ENCODE results near the gene A1CF. TPM values are rescaled to one million over a fixed set of nuclear protein-coding genes. Genes with fewer than 3 reads are reported as not detected.
"Not testable (repeated sequence)": the region's sequence is repeated elsewhere in the genome, so short reads cannot be mapped to it uniquely, and the experiment has no call there.

The A1CF gene
- polyA plus RNA-seq, 1 donor = 39.6 TPM

DNA sequence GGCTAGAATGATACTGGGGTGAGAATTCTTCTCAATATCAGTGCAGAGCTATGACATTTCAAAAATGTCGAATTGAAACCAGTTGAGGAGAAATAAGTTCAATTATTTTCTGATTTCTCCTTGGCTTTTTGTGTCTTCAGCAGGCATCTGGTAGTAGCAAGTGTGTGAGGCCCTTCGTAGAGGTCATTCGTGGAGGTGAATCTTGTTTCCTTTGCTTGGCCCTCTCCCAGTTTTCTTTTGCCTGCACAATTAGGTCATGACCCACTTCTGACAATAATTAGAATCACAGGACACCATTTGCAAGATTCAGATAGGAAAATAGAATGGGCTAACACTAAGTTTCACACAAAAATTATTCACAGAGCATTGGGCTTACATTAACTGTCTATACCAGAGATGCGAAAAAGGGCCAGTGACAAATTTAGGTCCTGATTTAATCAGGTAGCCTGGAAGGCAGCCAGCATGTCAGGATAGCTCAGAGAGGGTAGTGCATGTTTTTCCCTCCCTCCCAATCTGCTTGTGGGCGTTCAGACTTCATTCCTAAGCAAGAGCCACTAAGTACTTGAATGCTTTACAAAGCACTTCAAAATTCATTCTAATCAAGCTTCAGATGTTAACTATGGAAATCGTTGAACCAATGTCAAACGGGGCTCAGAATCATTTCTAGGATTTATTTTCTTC lies 24.0 kb upstream of the A1CF start:
- Histone ChIP-seq H3K4me1 (ENCODE audit: control insufficient read depth, insufficient read depth, low read length) (no peaks in the 10 kb centered on the region), H3K9me3 (ENCODE audit: control insufficient read depth, low read depth, low read length) (no peaks in the 10 kb centered on the region), H3K36me3 (ENCODE audit: control insufficient read depth, insufficient read depth, low read length) (no peaks in the 10 kb centered on the region), H3K27me3 (ENCODE audit: control insufficient read depth, insufficient read depth, low read length) (no peaks in the 10 kb centered on the region), H3K27ac (ENCODE audit: low read length) (no peak overlapping the region), H3K4me3 (ENCODE audit: low read length) (no peak overlapping the region)
- no peak for DNase-seq
- WGBS (ENCODE audit: insufficient coverage, low lambda C conversion rate) = 100% methylated on average over 4 of the region's 7 CpGs

- no peak for DNase-seq
- no peak overlapping the region for H3K27ac ChIP-seq (ENCODE audit: low read length)
- 100% methylated on average over 2 of the region's 4 CpGs for WGBS (ENCODE audit: insufficient coverage, low lambda C conversion rate)
- H3K27me3 ChIP-seq (ENCODE audit: control insufficient read depth, insufficient read depth, low read length) = no peaks in the 10 kb centered on the region
- no peak overlapping the region for H3K4me3 ChIP-seq (ENCODE audit: low read length)
- no peaks in the 10 kb centered on the region for H3K4me1 ChIP-seq (ENCODE audit: control insufficient read depth, insufficient read depth, low read length)
- no peaks in the 10 kb centered on the region for H3K9me3 ChIP-seq (ENCODE audit: control insufficient read depth, low read depth, low read length)
- no peaks in the 10 kb centered on the region for H3K36me3 ChIP-seq (ENCODE audit: control insufficient read depth, insufficient read depth, low read length)
These were observed 22.9 kb upstream of the A1CF start for GRCh38 chr10:50908366-50908765.

- not testable (repeated sequence) for DNase-seq
- 91% methylated on average over 6 of the region's 15 CpGs for WGBS (ENCODE audit: insufficient coverage, low lambda C conversion rate)
These were observed 20.4 kb upstream of the A1CF start for GRCh38 chr10:50905797-50906196.

GRCh38 chr10:50896721-50897120 lies 11.3 kb upstream of the A1CF start:
- H3K27me3 ChIP-seq (ENCODE audit: control insufficient read depth, insufficient read depth, low read length) = no peaks in the 10 kb centered on the region
- H3K4me3 ChIP-seq (ENCODE audit: low read length) = no peak overlapping the region
- H3K9me3 ChIP-seq (ENCODE audit: control insufficient read depth, low read depth, low read length) = no peaks in the 10 kb centered on the region
- no peaks in the 10 kb centered on the region for H3K36me3 ChIP-seq (ENCODE audit: control insufficient read depth, insufficient read depth, low read length)
- no peak overlapping the region for H3K27ac ChIP-seq (ENCODE audit: low read length)
- H3K4me1 ChIP-seq (ENCODE audit: control insufficient read depth, insufficient read depth, low read length) = no peaks in the 10 kb centered on the region
- no peak for DNase-seq

More at GRCh38 chr10:50905797-50906196, 20.4 kb upstream of the A1CF start:
- not testable (repeated sequence) for H3K27me3 ChIP-seq (ENCODE audit: control insufficient read depth, insufficient read depth, low read length); H3K4me3 ChIP-seq (ENCODE audit: low read length); H3K4me1 ChIP-seq (ENCODE audit: control insufficient read depth, insufficient read depth, low read length); H3K9me3 ChIP-seq (ENCODE audit: control insufficient read depth, low read depth, low read length); H3K36me3 ChIP-seq (ENCODE audit: control insufficient read depth, insufficient read depth, low read length); H3K27ac ChIP-seq (ENCODE audit: low read length)

GRCh38 chr10:50894312-50894711 lies 8.9 kb upstream of the A1CF start:
- no peaks in the 10 kb centered on the region for H3K36me3 ChIP-seq (ENCODE audit: control insufficient read depth, insufficient read depth, low read length)
- H3K27ac ChIP-seq (ENCODE audit: low read length) = no peak overlapping the region
- no peaks in the 10 kb centered on the region for H3K27me3 ChIP-seq (ENCODE audit: control insufficient read depth, insufficient read depth, low read length)
- H3K4me1 ChIP-seq (ENCODE audit: control insufficient read depth, insufficient read depth, low read length) = no peaks in the 10 kb centered on the region
- no peak for DNase-seq
- no peaks in the 10 kb centered on the region for H3K9me3 ChIP-seq (ENCODE audit: control insufficient read depth, low read depth, low read length)
- no peak overlapping the region for H3K4me3 ChIP-seq (ENCODE audit: low read length)

GRCh38 chr10:50892467-50892866 lies 7.0 kb upstream of the A1CF start:
- no peak overlapping the region for H3K4me3 ChIP-seq (ENCODE audit: low read length)
- H3K4me1 ChIP-seq (ENCODE audit: control insufficient read depth, insufficient read depth, low read length) = no peaks in the 10 kb centered on the region
- DNase-seq = no peak
- H3K36me3 ChIP-seq (ENCODE audit: control insufficient read depth, insufficient read depth, low read length) = no peaks in the 10 kb centered on the region
- H3K9me3 ChIP-seq (ENCODE audit: control insufficient read depth, low read depth, low read length) = no peaks in the 10 kb centered on the region
- H3K27me3 ChIP-seq (ENCODE audit: control insufficient read depth, insufficient read depth, low read length) = no peaks in the 10 kb centered on the region
- WGBS (ENCODE audit: insufficient coverage, low lambda C conversion rate) = 17% methylated on average over 1 of the region's 2 CpGs
- H3K27ac ChIP-seq (ENCODE audit: low read length) = no peak overlapping the region

DNA sequence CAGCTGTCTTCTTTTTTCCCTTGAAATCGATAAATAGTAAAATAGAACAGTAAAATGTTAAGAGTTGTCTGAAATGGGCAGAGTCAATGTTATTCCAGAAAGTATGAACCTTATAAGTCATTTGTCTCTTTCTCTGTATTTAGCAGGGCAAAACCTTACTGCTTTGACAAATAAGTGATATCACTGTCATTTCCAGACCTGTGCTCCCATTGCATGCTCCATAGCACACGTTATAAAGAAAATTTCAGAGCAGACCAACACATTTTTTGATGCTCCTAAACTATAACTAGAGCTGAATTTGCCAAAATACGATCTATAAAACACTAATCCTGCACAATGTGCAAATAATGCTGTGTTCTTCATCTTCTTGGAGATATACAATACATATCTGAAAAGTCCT lies 1.1 kb downstream of the A1CF start:
- peaks cover 10% of the 10 kb centered on the region for H3K4me1 ChIP-seq (ENCODE audit: control insufficient read depth, insufficient read depth, low read length)
- H3K27ac ChIP-seq (ENCODE audit: low read length) = peak overlapping the region; percentile 75
- DNase-seq = peak in 1 of 2 donors; percentile 36
- H3K4me3 ChIP-seq (ENCODE audit: low read length) = peak overlapping the region; percentile 51
- no peaks in the 10 kb centered on the region for H3K9me3 ChIP-seq (ENCODE audit: control insufficient read depth, low read depth, low read length)
- peaks cover 6% of the 10 kb centered on the region for H3K36me3 ChIP-seq (ENCODE audit: control insufficient read depth, insufficient read depth, low read length)
- no CpG with 5 or more reads among the region's 3 CpGs for WGBS (ENCODE audit: insufficient coverage, low lambda C conversion rate)
- H3K27me3 ChIP-seq (ENCODE audit: control insufficient read depth, insufficient read depth, low read length) = no peaks in the 10 kb centered on the region

- Histone ChIP-seq H3K27ac (ENCODE audit: low read length) (peak overlapping the region; percentile 75), H3K36me3 (ENCODE audit: control insufficient read depth, insufficient read depth, low read length) (peaks cover 8% of the 10 kb centered on the region), H3K9me3 (ENCODE audit: control insufficient read depth, low read depth, low read length) (no peaks in the 10 kb centered on the region), H3K4me1 (ENCODE audit: control insufficient read depth, insufficient read depth, low read length) (peaks cover 10% of the 10 kb centered on the region), H3K4me3 (ENCODE audit: low read length) (peak overlapping the region; percentile 51), H3K27me3 (ENCODE audit: control insufficient read depth, insufficient read depth, low read length) (no peaks in the 10 kb centered on the region)
- WGBS (ENCODE audit: insufficient coverage, low lambda C conversion rate) = no CpG with 5 or more reads among the region's 5 CpGs
- peak in 1 of 2 donors; percentile 58 for DNase-seq
These were observed 1.8 kb downstream of the A1CF start for GRCh38 chr10:50883629-50884028.

DNA sequence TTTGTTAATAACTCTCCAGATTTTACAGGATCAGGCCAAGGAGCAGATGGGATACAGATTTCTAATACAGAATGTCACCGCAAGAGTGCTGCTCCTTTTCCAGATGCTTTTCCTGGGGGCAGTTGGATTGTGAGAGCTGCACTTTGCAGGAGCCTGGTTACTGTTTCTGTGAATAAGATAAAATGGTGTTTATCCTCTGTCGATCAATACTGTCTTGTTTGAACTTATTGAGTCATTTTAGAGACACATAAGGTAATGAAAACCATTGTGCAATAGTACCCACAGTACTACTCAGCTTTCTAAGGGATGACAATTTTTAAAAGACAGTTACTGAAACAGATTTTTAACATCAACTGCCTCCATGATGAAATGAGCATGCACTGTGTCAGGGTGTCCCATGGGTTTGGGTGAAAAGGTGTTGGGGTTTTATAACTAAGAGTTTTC lies 2.9 kb downstream of the A1CF start:
- Histone ChIP-seq H3K4me3 (ENCODE audit: low read length) (no peak overlapping the region), H3K36me3 (ENCODE audit: control insufficient read depth, insufficient read depth, low read length) (peaks cover 8% of the 10 kb centered on the region), H3K4me1 (ENCODE audit: control insufficient read depth, insufficient read depth, low read length) (peaks cover 10% of the 10 kb centered on the region), H3K27ac (ENCODE audit: low read length) (no peak overlapping the region), H3K9me3 (ENCODE audit: control insufficient read depth, low read depth, low read length) (no peaks in the 10 kb centered on the region), H3K27me3 (ENCODE audit: control insufficient read depth, insufficient read depth, low read length) (no peaks in the 10 kb centered on the region)
- WGBS (ENCODE audit: insufficient coverage, low lambda C conversion rate) = no CpG with 5 or more reads among the region's 2 CpGs
- DNase-seq = peak in 1 of 2 donors; percentile 17

GRCh38 chr10:50881046-50881445 lies 4.4 kb downstream of the A1CF start:
- H3K36me3 ChIP-seq (ENCODE audit: control insufficient read depth, insufficient read depth, low read length); H3K4me3 ChIP-seq (ENCODE audit: low read length); H3K9me3 ChIP-seq (ENCODE audit: control insufficient read depth, low read depth, low read length); H3K27ac ChIP-seq (ENCODE audit: low read length); H3K4me1 ChIP-seq (ENCODE audit: control insufficient read depth, insufficient read depth, low read length); H3K27me3 ChIP-seq (ENCODE audit: control insufficient read depth, insufficient read depth, low read length); DNase-seq: not testable (repeated sequence)
- WGBS (ENCODE audit: insufficient coverage, low lambda C conversion rate) = 71% methylated on average over 1 of the region's 10 CpGs

GRCh38 chr10:50876429-50876828 lies 9.0 kb downstream of the A1CF start:
- peak in 1 of 2 donors; percentile 53 for DNase-seq
- H3K4me3 ChIP-seq (ENCODE audit: low read length) = no peak overlapping the region
- no peak overlapping the region for H3K27ac ChIP-seq (ENCODE audit: low read length)
- peaks cover 9% of the 10 kb centered on the region for H3K36me3 ChIP-seq (ENCODE audit: control insufficient read depth, insufficient read depth, low read length)
- no peaks in the 10 kb centered on the region for H3K27me3 ChIP-seq (ENCODE audit: control insufficient read depth, insufficient read depth, low read length)
- whole genome bisulfite sequencing (ENCODE audit: insufficient coverage, low lambda C conversion rate) = no CpG with 5 or more reads among the region's 2 CpGs
- H3K4me1 ChIP-seq (ENCODE audit: control insufficient read depth, insufficient read depth, low read length) = no peaks in the 10 kb centered on the region
- H3K9me3 ChIP-seq (ENCODE audit: control insufficient read depth, low read depth, low read length) = no peaks in the 10 kb centered on the region
